SH-SY5Y (cell line): Measurements from ENCODE around the gene UBN1.

Experiments used
- GATA2 ChIP-seq: IDR thresholded peaks from 2 replicates; pipeline ENCODE4 v1.6.1; 2011; ENCODE audit warnings: mild to moderate bottlenecking, low read depth, low read length
- GATA3 ChIP-seq: IDR thresholded peaks from 2 replicates; pipeline ENCODE4 v1.6.1; 2011; ENCODE audit warnings: low read depth, mild to moderate bottlenecking, low read length, moderate library complexity

The UBN1 gene

DNA sequence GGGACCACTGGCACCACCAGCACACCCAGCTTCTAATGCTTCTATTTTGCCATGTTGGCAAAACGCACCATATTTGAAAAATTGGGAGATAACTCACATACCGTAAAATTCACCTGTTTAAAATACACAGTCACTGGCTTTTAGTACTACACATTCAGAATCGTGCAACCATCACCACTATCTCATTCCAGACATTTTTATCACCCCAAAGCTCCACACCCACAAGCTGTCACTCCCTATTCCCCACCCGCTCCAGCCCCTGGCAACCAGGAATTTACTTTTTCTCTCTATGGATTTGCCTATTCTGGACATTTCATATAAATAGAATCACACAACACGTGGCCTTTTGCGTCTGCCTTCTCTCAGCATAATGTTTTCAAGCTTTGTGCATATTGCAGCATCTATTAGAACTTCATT lies 64.7 kb downstream of the UBN1 start:
- TF ChIP-seq GATA2: no peak
- no peak for TF ChIP-seq GATA3

DNA sequence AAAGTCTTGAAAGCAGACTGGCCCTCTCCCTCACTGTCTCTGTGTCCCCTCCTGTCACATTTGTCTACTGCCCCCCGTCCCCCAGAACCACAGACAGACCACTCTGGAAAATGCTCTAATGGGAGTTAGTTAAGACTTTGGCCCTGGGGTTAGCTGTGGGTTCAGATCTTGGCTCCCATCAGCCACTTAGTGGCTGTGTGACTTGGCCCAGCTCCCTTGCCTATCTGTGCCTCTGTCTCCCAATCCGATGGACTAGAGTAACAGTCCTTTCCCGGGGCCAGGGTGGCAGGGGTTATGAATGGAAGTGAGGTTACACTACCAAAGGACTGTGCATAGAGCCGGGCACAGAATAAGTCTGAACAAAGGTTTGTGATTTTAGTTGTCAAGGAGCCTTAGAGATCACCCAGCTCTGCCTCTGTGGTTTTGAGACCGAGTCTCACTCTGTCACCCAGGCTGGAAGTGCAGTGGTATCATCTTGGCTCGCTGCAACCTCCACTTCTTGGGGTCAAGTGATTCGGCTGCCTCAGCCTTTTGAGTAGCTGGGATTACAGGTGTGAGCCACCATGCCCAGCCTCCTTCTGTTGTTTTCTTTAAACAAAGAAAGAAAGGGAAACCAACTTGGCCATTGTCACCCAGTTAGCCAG lies 66.0 kb downstream of the UBN1 start:
- TF ChIP-seq GATA2: no peak
- TF ChIP-seq GATA3: no peak

DNA sequence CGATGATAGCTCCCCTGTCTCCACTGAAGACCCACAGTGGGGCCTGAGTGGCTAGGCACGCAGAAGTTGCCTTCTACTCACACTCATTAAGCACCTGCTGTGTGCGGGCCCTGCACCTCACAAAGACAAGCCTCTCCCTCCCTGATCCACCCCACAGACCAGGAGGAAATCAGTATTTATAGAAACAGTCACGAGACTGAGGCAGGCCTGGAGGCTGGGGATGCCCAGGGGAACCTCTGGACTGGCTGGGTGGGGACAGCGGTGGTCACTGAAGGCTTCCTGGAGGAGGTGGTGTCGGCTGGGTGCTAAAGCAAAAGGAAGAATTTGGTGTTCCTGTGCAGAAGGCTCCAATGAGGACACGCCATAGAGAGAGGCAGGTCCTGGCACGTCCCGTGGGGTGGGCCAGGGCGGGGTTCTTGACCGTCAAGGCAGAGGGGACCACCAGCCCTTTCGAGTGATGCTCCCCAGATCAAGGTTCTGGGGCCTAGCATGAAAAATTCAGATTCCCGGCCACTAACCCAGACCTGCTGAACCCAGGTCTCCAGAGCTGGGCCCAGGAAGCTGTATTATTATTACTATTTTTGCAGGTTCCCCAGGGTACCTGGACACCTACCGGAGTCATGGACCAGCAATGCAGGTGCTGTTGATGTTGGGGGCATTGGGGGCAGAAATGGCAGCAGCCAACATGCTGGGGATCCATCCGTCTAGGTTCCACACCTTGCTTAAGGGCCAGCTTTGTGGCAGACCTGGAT lies 66.7 kb downstream of the UBN1 start:
- TF ChIP-seq GATA3: no peak
- TF ChIP-seq GATA2: no peak

DNA sequence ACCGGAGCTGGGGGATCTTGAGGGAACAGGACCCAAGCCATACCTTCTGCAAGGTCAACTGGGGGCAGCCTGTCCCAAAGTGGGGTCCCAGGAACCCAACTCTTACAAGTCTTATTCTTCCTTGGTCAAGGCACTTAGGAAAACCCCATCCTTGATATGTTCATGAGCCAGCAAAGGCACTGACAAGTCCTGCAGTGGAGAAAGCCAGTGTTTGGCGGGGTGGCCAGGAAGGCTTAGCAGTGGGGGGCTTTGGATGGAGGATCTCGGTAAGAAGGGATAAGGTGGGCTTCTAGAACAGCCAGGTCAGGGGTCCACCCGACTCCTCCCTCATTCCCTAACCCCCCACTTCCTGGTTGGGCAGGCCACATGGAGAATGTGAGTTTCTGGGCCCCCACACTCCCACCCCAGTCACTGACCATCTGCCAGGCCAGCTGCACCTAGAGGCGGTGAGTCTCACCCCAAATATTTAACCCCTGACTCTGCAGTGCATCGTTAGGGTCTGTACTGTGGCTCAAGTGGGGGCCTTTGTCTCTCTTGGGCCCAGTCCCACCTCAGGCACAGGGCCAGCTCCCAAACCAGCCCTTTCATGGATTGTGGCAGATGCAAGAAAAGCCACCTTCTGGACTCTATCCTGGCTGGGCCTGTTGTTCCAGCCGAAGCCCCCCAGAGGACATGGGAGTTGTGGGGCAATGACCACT lies 67.4 kb downstream of the UBN1 start:
- no peak for TF ChIP-seq GATA3
- no peak for TF ChIP-seq GATA2

DNA sequence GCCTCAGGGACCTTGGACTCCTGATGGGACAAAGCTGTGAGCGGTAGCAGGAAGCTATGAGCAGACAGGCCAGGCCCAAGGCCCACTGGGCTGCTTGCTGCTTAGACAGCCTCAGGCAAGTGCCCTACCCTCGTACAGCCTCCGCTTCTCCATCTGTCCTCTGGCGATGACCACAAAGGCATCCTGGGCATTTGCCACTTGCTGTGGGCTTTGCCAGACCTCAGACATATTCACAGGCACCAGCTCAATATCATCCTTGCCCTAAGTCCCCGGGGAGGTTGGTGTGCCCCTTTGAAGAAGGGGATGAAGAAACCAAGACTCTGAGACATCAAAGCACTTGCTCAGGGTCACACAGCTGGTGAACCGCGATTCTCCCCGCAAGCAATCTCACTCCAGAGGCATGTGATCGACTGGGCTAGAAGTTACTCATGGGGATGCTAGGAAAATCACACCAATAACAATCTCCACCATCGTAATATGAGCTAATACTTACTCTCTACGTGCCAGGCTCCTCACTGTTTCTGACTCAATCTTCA lies 68.0 kb downstream of the UBN1 start:
- TF ChIP-seq GATA2: no peak
- TF ChIP-seq GATA3: no peak

DNA sequence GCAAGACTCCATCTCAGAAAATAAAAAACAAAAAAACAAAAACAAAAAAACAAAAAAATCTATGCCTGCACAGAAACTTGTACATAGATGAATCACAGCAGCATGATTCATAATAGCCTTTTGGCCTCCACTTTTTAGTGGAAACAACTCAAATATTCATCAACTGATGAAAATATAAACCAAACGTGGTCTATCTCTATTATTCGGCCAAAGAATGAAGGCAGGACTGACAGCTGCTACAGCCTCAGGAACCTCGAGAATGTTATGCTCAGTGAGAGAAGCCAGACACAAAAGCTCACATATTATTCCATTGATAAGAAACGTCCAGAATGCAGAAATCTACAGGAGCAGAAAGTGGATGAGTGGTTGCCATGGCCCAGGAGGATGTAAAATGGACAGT lies 69.8 kb downstream of the UBN1 start:
- TF ChIP-seq GATA3: no peak
- TF ChIP-seq GATA2: no peak

DNA sequence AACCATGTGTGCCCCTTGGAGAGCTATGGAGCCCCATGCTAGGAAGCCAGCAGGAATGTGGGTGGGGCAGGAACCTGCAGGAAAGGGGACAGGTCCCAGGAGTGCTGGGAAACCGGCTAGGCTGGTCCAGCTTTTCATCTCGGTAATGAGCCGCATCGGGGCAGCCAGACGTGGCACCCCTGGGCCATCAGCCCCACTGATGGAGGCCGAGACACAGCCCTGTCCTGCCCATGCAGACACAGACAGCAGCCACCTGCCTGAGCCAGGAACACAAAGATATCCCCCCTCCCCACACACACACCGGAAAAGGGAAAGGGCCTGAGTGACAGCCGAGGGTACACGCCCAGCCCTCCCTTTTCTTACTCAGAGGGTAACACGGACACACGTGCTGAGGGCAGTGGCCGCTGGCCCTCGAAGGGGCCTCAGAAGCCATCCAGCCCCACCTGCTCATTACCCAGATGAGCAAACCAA lies 71.5 kb downstream of the UBN1 start:
- no peak for TF ChIP-seq GATA3
- TF ChIP-seq GATA2: no peak

DNA sequence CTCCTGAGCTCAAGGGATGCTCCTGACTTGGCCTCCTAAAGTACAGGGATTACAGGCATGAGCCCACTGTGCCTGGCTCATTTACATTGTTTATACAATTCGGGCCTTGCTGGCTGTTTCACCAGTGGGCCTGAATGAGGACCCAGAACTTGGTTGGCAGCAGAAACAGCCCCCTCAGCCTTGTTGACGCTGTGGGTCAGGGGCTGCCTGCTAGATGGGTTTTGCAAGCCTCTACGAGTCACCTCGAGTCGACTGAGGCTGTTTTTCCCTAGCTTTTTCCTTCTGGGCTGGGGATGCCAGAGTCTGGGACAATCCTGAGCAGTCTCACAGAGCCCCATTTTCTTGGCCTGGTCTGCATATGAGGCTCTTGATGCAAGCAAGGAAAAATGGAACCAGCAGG lies 73.5 kb downstream of the UBN1 start:
- TF ChIP-seq GATA3 (no peak), GATA2 (no peak)

DNA sequence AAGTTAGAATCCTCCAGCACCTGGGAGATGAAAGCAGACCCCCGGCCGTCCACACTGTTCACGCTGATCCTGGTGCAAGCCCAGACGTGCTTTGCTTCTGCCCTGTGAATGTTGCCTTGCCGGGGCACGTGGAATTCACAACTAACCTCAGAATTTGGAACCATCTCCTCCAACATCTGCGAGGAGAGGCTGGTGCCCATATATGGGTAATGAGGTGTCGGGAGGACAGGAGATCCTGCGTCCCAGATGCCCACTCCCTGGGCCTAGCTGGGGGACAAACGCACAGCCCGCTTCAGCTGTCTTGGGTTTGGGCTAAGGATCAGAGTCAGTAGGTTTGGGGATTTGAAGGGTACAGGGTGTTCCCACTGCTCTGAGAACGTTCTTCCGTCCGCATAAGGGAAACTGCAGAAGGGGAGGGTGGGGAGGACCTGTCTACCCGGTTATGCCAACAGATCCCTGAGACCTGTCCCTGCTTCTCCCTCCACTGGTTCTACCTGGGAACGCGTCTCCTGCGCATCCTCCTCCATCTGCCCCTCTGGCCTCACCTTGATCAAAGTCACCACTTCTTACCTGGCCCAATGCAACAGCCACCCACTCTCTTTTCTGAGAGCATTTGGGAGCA lies 75.6 kb downstream of the UBN1 start:
- no peak for TF ChIP-seq GATA3
- TF ChIP-seq GATA2: no peak

DNA sequence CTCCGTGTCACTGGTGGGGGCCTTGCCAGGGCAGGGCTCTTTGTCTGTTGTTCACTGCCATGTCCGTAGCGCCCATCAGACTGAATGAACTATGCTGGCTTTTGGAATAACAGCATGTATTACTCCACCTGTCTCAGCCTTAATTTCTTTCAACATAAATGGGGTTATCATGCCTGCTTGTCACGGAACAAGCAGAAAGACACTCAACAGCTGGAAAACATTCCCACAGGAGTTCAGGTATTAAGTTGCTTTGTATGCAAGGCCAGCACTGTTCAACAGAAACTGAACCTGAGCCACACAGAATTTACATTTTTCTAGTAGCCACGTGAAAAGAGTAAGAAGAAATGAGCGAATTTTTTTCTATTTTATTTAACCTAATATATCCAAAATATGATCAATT lies 76.6 kb downstream of the UBN1 start:
- TF ChIP-seq GATA3: no peak
- TF ChIP-seq GATA2: no peak

DNA sequence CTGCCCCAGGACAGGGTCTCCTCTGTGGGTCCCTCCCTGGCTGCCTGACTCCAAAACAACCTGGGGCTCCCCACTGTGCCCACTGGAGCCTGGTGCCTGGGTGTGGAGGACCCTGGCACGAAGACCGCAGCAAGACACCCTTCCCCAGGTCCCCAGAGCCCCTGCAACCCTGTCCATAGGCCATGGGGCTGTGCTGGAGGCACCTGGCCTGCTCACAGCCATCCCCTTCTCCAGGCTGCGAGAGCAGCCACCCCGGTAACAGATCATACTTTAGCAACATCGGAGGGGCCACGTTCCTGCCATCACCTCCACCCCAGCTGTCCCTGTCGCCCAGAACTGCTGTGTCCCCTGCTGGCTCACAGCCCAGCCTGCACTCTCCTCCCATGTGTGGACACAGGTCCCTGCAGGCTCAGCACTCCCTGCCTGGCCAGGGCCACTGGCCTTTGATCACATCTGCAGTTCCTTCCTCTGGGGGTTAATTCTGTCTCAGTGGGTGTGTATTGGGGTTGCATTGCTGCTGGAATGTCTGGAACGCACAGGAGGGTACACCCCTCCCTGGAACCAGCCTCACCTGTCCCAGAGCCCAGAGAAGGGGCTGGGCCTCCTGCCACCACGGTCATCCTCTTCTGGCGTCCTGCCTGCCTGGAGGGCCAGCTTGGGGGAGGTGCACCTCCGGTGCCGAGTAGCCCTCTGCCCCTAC lies 77.5 kb downstream of the UBN1 start:
- no peak for TF ChIP-seq GATA2
- no peak for TF ChIP-seq GATA3

DNA sequence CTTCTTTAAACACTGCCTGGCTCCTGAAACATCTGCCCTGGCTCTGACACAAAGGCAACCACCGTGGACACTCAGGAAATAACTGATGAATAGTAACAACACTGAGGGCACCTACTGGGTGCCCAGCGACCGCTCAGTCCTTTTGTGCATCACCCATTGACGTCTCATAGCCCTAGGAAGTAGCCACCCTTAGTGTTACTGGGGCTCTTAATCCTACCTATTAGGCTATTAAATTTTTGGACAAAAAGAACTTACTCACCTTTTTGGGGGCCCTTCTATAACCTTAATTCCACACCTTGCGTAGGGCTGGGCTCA lies 78.0 kb downstream of the UBN1 start:
- no peak for TF ChIP-seq GATA2
- TF ChIP-seq GATA3: no peak

DNA sequence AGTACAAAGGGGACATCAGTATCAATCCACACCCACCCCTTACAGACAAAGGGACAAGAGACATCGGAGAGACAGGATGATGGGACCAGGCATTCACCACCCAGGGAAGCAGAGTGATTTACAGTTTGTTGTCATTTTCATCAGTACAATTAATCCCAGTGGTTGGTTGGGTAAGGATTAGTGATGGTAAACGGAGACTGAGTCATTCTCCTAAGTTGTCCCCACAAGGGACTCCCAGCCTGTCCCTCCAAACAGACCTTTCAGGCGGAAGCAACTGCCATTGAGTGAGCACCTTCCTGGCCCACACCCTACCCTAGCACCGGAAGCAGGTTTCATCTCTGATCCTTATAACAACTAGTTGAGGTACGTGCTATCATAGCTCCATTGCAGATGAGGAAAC lies 78.5 kb downstream of the UBN1 start:
- TF ChIP-seq GATA3: no peak
- no peak for TF ChIP-seq GATA2

DNA sequence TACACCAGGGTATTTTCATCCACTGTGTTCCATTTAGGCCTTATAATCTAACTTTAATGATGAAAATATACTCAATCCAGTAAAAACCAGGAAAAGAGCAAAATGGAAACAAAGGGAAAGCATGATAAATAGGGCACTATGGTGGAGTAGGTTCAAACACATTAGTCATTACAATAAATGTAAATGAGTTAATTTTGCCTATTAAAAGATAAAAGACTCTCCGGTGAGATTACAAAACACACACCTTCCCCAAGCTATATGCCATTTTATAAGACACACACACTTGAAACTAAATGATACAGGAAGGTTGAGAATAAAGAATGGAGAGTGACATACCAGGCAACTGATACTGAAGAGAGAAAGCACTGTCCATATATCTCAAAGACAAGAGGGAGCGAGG lies 79.6 kb downstream of the UBN1 start:
- TF ChIP-seq GATA3: no peak

DNA sequence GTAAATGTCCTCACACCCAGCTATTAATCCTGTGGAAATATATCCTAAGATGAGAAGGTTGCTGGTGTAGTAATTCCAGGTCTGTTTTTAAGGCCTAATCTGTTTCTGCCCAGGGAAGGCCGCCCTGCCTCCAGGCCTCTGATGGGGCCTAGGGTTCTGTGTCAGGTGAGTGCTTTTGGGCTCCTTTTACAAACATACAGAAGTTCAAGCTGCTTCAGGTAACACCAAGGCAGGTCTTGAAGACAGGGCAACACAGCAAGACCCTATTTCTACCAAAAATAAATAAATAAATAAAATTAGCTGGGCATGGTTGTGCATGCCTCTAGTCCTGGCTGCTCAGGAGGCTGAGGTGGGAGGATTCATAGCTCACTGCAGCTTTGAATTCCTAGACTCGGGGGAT lies 80.4 kb downstream of the UBN1 start:
- TF ChIP-seq GATA2 (no peak), GATA3 (no peak)

DNA sequence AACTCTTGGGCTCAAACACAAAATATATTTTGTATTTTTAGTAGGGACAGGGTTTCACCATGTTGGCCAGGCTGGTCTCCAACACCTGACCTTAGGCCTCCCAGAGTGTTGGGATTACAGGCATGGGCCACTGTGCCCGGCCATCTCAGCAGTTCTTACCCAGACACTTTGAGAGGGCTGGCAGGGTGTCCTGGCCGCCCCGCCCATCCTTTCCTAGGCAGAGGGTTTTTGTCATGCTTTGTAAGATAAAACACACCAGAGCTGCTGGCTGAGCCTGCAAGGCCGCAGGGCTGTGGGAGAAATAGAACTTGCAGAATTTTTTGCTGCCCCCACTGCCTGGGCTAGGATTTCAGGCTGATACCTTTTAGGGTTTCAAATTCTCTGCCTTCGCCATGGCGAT lies 80.9 kb downstream of the UBN1 start:
- no peak for TF ChIP-seq GATA2
- TF ChIP-seq GATA3: no peak
